Measurements from ENCODE around the gene RNF207. TPM values are rescaled to one million over a fixed set of nuclear protein-coding genes. Genes with fewer than 3 reads are reported as not detected.

RNF207 gene
- total and polyA plus RNA-seq, 9 donors = 2.0 to 24.4 (median 7.7) TPM

- Histone ChIP-seq H3K4me3 (no peak overlapping the region), H3K4me1 (ENCODE audit: insufficient read depth) (peaks cover 11% of the 10 kb centered on the region), H3K27me3 (no peaks in the 10 kb centered on the region), H3K9me3 (no peaks in the 10 kb centered on the region), H3K27ac (no peak overlapping the region), H3K36me3 (no peaks in the 10 kb centered on the region)
- intact Hi-C loops (cut with DNase I) = loop anchor here in 1 of 4 donors (10.0 kb wide), 1 partner anchor 155 kb away; no protein-coding TSS in a partner anchor
- no peak for TF ChIP-seq CTCF (IDR thresholded peaks at IDR 0.05)
- TF ChIP-seq POLR2A (IDR thresholded peaks at IDR 0.05) = no peak
- DNase-seq = no peak
- 85 to 90% (median 87%) methylated on average over 17 of the region's 17 CpGs for WGBS, 3 donors
Measured at GRCh38 chr1:6209661-6210580, 4.0 kb downstream of the RNF207 start.

- Histone ChIP-seq H3K36me3 (no peaks in the 10 kb centered on the region), H3K4me3 (no peak overlapping the region), H3K27ac (no peak overlapping the region), H3K4me1 (ENCODE audit: insufficient read depth) (peaks cover 6% of the 10 kb centered on the region), H3K9me3 (no peaks in the 10 kb centered on the region), H3K27me3 (no peaks in the 10 kb centered on the region)
- no peak for TF ChIP-seq CTCF (IDR thresholded peaks at IDR 0.05)
- no peak for TF ChIP-seq POLR2A (IDR thresholded peaks at IDR 0.05)
- TF ChIP-seq EP300 (IDR thresholded peaks at IDR 0.05) = no peak
- intact Hi-C loops (cut with DNase I) = no loop called here
- no peak for DNase-seq
- WGBS, 3 donors = 92 to 97% (median 93%) methylated on average over 29 of the region's 29 CpGs
Measured at GRCh38 chr1:6210591-6211355, 4.9 kb downstream of the RNF207 start.

GRCh38 chr1:6211731-6212130 lies 5.8 kb downstream of the RNF207 start:
- intact Hi-C loops (cut with DNase I) = no loop called here
- no peak overlapping the region for H3K27ac ChIP-seq
- TF ChIP-seq CTCF (IDR thresholded peaks at IDR 0.05) (no peak), EP300 (IDR thresholded peaks at IDR 0.05) (no peak), POLR2A (IDR thresholded peaks at IDR 0.05) (no peak)
- H3K27me3 ChIP-seq = no peaks in the 10 kb centered on the region
- no peak overlapping the region for H3K4me3 ChIP-seq
- no peaks in the 10 kb centered on the region for H3K9me3 ChIP-seq
- no peaks in the 10 kb centered on the region for H3K36me3 ChIP-seq
- DNase-seq = no peak
- 85 to 88% (median 87%) methylated on average over 16 of the region's 16 CpGs for WGBS, 3 donors
- H3K4me1 ChIP-seq (ENCODE audit: insufficient read depth) = peaks cover 4% of the 10 kb centered on the region

- Histone ChIP-seq H3K4me1 (ENCODE audit: insufficient read depth) (peaks cover 4% of the 10 kb centered on the region), H3K36me3 (no peaks in the 10 kb centered on the region), H3K27ac (no peak overlapping the region), H3K27me3 (no peaks in the 10 kb centered on the region), H3K9me3 (no peaks in the 10 kb centered on the region), H3K4me3 (no peak overlapping the region)
- intact Hi-C loops (cut with DNase I) = no loop called here
- TF ChIP-seq POLR2A (IDR thresholded peaks at IDR 0.05) (no peak), CTCF (IDR thresholded peaks at IDR 0.05) (no peak), EP300 (IDR thresholded peaks at IDR 0.05) (no peak)
- no peak for DNase-seq
- WGBS, 3 donors = 73 to 77% (median 77%) methylated on average over 20 of the region's 20 CpGs
Measured at GRCh38 chr1:6212193-6212959, 6.5 kb downstream of the RNF207 start.
